Epithelial cell of esophagus (primary cell): ENCODE results near the gene CDCP1.

Experiments used
- DNase-seq: peaks from one replicate; pipeline ENCODE4 v3.0.0; 2010; ENCODE audit warnings: low read depth
- H3K4me3 ChIP-seq: 2 replicates; pipeline ENCODE4 v1.5.1; 2011; ENCODE audit warnings: mild to moderate bottlenecking, low read length, control low read depth
- TF ChIP-seq, protein P1 (sequence below): IDR thresholded peaks from 2 replicates; pipeline ENCODE4 v1.5.1; 2011; ENCODE audit warnings: low read depth, mild to moderate bottlenecking, low read length, control low read depth, inconsistent platforms; ENCODE audit not compliant: insufficient read depth; ENCODE audit errors: missing control alignments

CDCP1 gene

DNA sequence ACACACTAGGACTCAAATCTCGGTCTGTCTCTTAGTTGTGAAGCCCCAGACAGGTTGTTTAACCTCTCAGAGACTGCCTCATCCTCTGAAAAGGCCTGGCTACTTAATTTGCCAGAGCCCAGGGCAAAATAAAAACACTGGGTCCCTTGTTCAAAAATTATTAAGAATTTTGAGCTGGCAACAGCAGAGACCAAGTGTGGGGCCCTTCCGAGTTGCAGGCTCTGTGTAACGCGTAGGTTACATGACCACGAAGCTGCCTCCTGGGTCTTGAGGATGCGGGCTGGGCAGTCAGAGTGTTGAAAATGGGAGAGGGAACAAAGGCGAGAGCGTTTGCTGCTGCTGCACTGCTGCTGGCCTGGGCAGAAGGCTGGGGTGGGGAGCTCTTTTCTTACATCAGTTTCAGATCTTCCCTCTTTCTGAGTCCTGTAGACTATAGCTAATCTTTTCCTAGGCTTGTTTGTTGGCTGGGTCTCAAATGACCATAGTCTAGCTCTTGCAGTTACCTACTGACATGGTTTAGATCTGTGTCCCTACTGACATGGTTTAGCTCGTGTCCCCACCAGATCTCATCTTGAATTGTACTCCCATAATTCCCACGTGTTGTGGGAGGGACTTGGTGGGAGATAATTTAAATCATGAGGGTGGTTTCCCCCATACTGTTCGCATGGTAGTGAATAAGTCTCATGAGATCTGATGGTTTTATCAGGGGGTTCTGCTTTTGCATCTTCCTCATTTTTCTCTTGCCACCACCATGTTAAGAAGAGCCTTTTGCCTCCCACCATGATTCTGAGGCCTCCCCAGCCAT, 70.2 kb downstream of the CDCP1 start:
- no peak for DNase-seq
- TF ChIP-seq, protein P1, sequence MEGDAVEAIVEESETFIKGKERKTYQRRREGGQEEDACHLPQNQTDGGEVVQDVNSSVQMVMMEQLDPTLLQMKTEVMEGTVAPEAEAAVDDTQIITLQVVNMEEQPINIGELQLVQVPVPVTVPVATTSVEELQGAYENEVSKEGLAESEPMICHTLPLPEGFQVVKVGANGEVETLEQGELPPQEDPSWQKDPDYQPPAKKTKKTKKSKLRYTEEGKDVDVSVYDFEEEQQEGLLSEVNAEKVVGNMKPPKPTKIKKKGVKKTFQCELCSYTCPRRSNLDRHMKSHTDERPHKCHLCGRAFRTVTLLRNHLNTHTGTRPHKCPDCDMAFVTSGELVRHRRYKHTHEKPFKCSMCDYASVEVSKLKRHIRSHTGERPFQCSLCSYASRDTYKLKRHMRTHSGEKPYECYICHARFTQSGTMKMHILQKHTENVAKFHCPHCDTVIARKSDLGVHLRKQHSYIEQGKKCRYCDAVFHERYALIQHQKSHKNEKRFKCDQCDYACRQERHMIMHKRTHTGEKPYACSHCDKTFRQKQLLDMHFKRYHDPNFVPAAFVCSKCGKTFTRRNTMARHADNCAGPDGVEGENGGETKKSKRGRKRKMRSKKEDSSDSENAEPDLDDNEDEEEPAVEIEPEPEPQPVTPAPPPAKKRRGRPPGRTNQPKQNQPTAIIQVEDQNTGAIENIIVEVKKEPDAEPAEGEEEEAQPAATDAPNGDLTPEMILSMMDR, result no peak

DNA sequence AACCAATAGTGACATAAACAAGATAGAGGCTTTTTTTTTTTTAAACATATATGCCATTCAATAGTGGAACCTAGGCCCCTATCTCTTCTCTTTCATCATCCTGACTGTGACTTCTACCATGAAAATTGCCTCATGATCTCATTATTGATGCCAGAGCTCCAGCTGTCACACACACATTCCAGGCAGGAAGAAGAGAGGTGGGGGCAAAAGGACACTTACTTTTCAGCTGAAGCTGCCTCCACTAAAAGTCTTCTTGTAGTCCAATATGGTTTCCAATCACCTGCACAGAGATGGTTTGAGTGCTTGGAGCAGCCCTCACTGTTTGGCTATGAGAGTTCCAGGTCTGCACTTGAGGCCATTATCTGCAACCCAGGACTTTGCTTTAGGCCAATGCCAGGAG, 75.1 kb downstream of the CDCP1 start:
- TF ChIP-seq, protein P1, result no peak
- no peak for DNase-seq
- no peak overlapping the region for H3K4me3 ChIP-seq

More for the DNA sequence above, 70.2 kb downstream of the CDCP1 start:
- no peak overlapping the region for H3K4me3 ChIP-seq

DNA sequence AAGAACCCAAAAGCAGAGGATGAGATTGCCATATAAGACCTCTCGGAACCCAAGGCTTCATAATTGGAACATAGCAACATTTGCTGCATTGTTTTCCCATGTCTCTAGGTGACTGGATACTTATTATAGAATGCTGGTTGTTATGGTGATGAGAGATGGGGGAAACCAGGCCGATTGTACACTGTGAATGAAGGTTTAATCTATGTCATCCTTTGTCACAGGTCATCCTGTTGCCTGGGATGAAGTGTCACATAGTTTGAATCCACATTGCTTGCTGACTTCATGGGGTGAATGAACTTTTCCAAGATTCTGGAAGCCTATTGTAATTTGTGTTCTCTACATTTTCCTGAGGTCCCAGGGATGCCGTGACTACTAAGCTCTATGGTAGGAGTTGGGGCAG, 78.2 kb downstream of the CDCP1 start:
- TF ChIP-seq, protein P1, result no peak
- no peak for DNase-seq
- H3K4me3 ChIP-seq, result no peak overlapping the region

DNA sequence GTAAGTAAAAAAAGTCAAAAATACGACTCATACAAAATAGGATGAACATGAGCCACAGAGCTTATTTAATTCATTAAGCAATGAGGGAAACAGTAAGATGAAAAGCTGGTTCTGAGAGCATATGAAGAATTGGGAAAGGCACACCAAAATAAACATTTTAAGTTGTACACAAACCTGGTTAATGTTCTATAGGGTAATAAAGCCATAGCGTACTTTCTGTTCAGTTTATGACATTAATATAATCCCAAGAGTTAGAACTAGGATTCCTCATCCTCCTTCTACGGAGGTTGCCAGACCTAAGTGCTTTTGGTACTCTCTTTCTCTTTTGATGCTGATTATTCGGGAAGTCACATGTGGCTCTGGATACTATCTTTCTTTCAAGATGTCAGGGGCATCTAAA, 78.7 kb downstream of the CDCP1 start:
- TF ChIP-seq, protein P1, result no peak
- H3K4me3 ChIP-seq, result no peak overlapping the region
- no peak for DNase-seq

DNA sequence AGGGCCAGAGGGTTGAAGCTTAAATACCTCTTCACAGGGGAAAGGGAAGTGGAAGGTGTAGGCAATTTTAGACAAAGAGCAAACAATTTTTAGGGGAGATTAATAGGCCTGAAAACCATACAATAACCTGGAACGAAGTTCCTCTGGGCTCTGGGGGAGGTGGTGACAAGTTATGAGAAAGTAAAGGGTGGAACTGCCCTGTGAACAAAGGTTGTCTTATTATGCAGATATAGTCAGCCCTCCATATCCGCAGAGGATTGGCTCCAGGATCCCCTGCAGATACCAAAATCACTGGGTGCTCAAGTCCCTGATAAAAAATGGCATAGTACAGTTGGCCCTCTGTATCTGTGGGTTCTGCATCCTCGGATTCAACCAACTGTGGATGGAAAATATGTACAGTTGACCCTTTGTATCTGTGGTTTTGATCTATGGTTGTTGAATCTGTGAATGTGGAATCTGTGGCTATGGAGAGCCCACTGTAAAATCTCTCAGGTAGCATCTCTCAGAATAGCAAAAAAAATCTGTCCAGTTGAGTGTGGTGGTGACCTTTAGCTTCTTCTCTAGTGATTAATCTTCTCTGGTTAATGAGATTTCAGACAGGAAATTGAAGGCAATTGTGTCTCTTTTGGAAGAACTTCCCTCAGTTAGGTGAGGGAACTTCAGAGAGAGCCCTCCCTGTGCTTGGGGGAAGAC, 79.9 kb downstream of the CDCP1 start:
- TF ChIP-seq, protein P1, result no peak
- DNase-seq, result no peak
- H3K4me3 ChIP-seq, result no peak overlapping the region

DNA sequence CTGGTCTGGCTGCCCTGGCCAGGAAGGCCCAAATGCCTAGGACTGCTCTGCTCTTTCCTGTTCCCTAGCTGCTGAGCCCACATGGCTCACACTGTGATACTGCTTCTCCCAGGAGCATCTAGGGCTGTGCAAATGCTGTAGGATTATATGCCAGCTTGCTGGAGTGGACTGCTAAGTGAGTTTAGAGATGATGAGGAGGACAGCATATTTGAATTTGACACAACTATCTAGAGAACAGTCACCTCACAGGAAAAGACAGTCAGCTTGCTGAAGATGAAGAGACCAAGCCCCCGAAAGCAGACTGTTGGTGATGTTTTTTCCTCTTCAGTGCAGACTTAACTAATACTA, 80.8 kb downstream of the CDCP1 start:
- DNase-seq, result no peak
- H3K4me3 ChIP-seq, result no peak overlapping the region
- TF ChIP-seq, protein P1, result no peak
